Dedifferentiated amniotic fluid mesenchymal stem cell (primary cell): Measurements from ENCODE around the gene TMEM247.
A peak's percentile ranks its signal among the peaks of the same experiment; 100 is the strongest.
"Not testable (repeated sequence)": the region's sequence is repeated elsewhere in the genome, so short reads cannot be mapped to it uniquely, and the experiment has no call there.

ENCODE experiments used
- DNase-seq: peaks from one replicate; pipeline ENCODE4 v3.0.0-alpha.2; 2016; ENCODE audit errors: extremely low spot score

TMEM247 gene

DNA sequence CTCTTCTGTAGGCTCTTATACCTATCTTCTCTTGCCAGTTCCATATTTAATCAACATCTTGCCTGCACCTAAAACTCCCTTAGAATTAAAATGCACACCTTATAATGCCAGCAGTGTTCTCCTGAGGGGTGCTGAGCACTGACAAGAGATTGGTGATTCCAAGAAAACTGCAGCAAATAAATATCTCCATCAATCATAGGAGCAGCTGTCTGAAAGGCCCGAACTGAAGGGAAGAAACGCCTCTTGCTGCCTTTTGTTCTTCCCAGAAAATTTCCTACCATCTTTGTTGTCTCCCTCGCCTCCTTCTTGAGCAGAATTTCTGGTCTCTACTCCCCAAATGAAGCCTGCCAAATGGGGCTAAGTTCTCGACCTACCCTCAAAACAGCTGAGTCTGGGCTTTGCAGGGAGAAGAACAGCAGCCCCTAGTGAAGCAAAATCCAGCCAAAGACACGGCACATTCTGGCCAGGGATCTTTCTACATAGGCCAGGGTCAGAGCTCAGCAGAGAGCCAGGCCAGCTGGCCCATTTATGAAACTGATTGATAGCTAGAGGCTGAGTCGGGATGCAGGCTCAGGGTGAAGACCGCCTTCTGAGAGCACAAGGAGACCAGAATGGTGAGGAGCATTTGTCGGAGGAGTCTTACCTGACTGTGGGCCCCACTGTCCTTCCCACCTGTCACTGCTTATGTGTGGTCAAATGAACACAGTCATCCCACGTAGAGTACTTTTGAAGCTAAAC is 20.4 kb upstream of the TMEM247 start:
- no peak for DNase-seq

DNA sequence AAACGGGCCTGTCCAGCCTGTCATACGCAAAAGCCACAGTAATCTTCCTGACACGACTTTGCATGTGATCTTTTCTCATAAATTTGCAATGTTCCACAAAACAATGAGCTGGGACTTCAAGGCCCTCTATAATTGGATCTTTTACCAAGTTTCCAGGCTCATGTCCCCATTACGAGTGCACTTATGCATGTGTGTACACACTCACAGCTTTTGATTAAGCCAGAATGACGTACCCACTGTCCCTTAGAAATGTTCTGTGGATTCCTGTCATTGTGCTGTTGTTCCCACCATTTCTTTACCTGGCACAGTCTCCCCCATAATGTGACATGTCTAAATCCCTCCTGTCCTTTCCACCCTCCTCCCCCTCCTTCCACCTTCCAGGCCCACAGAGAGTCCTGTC is 19.7 kb upstream of the TMEM247 start:
- DNase-seq: no peak

DNA sequence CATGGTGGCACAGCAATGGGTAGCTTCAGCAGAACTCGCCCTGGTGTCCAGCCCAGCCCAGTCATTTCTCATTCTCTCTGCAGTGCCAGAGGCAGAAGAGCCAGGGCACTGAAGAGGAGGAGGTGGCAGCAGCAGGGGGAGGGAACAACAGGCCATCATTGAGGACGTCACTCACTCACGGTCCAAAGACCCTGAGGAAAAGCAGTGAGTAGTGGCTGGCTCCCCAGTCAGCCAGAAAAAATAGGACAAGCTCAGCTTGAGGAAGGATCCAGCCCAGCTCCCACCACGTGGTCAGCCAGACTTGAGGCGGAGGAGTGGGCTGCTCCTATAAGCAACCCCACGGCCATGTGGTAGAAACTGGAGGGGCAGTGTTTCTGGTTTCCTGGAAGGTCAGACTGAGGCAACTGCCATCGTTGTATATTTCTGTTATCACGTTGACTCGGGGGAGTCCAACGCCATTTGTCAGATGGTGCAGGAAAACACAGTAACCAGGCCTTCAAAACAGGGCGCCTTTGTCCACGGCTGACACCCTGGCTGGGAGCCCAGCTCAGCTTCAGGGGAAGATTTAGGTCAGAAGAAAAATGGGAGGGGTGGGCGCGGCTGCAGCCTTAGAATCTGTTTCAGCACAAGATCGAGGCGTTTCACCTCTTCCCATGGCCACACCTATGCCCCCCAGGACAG is 19.0 kb upstream of the TMEM247 start:
- no peak for DNase-seq

DNA sequence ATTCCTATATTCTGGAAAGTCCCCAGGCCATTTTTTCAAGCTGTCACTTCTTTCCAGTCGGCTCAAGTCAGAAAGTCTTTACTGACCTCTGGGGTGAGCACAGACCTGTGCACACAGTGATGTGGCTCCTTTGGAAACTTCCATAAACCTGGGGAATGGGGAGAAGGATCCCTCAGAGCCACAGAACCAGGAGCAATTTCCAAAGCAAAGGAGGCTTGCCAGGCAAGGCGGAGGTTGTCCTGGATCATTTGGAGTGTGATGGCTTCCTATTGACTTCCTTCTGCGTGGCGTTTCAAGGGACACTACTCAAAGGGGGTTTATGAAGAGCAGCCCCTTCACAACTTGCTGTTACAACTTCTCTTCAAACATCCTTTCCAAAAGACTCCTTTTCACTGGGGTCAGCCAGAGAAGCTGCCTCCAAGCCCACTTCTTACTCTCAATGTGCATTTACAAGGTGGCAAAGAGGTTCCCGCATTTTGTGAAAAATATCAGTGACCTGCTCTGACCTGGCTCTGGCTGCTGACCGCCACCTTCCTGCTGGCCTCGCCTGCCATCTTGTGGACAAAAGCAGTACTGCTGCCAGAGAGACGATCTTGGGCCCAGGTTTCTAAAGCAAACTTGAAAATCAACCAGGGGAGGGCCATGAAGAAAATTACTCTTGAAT is 18.2 kb upstream of the TMEM247 start:
- peak; percentile 54 for DNase-seq

DNA sequence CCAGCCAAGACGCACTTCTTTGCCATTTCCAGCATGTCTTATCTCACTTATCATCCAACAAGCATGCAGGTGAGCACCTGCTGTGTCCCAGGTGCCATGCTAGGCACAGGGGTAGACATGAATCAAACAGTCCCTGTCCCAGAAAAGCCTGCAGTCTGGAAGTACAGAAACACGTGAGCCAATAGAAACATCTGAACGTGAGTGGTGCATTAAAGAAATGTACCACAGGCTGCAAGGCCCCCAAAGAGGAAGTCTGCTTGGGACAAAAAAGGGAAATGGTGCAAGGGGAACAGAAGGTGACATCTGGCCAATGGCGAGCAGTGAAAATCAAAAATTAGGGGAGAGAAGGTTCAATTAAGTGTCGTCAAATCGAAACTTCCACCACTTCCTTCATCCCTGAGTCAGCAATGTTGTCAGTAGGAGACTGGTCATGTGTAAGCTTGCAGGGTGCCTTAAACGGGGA is 17.6 kb upstream of the TMEM247 start:
- no peak for DNase-seq

DNA sequence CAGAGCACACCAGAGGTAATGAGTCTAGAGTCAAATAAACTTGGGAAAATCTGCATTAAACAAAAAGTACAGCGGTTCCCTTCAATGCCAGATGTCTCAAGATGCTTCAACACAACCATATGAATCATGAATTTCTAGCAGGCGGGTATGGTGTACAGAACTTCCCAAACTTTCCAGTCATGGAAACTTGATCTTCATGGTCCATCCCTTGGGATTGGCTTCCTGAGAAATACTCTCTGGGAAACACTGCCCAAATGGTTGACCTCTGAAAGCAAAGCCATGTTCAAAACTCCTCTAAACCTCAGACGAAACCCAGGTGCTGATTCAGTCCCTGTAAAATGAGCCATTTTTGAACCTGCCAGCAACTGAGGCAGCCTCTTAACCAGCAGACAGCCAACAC is 16.4 kb upstream of the TMEM247 start:
- peak; percentile 20 for DNase-seq

DNA sequence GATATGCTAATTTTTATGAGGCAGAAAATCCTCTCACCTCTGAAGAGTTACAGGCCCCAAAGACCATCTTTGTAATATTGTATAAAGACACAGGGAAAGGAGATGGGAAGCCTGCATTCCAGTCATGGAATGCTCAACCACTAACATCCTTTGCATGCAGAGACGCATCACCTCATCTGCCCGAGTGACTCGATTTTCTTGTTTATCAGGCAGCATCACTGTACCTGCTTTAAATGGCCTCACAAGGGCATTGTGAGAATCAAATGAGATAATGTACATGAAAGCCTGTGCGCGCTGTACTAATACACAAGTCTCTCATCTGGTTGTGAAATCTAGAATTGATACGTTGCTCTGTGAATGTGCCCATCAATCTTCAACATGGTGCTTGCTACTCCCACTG is 10.2 kb upstream of the TMEM247 start:
- DNase-seq: no peak

DNA sequence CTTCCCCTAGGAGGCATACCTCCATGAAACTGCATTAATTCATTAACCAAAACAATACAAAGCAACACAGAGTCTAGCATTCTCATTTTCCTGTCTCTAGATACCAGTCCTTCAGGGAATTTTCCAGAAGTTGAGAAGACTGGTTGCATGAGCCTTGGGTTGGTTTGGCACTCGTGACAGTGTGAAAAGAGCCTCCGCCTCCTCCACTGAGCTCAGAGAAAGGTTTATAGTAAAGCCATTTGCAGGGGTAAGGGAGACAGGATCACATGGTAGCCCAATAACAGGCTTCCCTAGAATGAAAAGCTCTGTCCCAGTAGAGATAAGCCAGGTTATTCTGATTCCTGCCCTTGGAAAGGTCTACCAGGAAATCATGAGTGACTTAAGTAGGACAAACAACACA is 9.7 kb upstream of the TMEM247 start:
- DNase-seq: no peak

DNA sequence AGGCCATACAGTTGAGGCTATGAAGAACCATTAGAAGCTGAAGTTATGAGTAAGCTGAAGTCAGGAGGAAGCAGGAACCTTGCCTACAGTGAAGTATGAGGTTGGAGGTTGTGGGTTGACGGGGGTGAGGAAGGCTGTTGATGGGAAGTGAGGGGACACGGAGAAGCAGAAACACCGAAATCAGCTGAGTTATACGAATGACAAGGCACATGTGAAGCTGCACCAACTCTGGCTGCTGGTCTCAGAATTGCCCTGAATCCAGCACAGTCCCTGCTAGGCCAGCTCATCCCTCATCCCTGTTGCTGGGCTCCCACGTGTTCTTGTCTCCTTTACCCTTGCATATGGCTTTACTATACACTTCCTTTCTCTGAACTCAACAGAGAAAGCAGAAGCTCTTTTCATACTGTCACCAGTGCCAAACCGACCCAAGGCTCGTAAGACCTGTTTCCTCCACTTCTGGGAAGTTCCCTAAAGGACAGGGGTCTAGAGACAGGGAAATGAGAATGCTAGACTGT is 9.2 kb upstream of the TMEM247 start:
- no peak for DNase-seq

DNA sequence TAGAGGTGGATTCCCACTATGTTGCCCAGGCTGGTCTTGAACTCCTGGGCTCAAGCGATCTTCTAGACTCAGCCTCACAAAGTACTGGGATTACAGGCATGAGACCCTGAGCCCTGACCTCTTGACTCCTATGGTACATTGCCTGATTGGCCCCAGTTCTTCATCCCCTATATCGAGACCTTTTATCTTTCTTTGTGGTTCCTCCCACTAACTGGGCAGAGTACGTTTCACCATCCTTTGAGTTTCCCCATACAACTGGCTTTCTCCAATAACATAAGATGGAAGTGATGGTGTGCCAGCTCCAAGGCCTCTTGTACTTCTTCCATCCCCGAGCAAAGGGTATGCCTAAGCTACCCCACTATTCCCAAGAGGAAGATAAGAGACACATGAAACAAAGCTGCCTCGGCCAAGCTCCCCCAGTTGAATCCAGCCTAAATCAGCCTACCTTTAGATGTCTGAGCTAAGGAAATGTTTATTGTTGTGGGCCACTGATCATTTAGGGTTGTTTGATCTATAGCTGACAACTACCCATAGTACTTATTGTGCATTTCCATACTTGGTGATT is 8.3 kb upstream of the TMEM247 start:
- DNase-seq: no peak

DNA sequence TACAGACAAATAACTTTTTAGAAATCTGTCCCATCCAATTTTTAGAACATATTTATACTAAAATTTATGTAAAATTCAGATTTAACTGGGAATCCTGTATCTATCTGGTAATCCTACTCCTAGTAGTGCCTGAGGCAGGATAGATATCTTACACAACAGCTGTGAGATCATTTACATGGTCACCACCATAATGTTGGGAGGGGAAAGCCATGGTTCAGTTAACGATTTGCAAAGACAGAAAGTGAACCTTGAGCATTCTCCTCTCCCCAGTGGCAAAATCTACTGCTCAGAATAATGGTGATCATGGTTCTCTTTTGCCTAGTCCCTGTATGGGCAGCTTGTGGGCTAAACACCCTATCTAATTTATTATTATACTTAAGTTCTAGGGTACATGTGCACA is 7.7 kb upstream of the TMEM247 start:
- no peak for DNase-seq

DNA sequence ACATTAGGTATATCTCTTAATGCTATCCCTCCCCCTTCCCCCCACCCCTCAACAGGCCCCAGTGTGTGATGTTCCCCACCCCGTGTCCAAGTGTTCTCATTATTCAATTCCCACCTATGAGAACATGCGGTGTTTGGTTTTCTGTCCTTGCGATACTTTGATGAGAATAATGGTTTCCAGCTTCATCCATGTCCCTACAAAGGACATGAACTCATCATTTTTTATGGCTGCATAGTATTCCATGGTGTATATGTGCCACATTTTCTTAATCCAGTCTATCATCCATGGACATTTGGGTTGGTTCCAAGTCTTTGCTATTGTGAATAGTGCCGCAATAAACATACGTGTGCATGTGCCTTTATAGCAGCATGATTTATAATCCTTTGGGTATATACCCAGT is 7.2 kb upstream of the TMEM247 start:
- not testable (repeated sequence) for DNase-seq

DNA sequence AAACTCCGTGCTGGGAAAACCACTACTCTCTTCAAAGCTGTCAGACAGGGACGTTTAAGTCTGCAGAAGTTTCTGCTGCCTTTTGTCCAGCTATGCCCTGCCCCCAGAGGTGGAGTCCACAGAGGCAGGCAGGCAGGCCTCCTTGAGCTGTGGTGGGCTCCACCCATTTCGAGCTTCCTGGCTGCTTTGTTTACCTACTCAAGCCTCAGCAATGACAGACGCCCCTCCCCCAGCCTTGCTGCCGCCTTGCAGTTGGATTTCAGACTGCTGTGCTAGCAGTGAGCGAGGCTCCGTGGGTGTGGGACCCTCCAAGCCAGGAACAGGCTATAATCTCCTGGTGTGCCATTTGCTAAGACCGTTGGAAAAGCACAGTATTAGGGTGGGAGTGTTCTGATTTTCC is 1.9 kb upstream of the TMEM247 start:
- not testable (repeated sequence) for DNase-seq

DNA sequence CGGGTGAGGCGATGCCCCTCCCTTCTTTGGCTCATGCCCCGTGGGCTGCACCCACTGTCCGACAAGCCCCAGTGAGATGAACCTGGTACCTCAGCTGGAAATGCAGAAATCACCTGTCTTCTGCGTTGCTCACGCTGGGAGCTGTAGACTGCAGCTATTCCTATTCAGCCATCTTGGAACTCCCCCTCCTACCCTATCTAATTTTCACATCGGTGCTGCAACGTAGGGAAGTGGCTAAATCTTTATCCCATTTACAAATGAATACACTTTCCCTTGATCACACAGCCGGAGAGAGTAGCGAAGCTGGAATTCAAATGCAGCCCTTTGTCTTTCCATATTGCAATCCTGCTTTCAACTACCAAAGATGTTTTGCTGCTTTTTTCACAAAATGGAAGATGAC is 1.4 kb upstream of the TMEM247 start:
- DNase-seq: no peak

DNA sequence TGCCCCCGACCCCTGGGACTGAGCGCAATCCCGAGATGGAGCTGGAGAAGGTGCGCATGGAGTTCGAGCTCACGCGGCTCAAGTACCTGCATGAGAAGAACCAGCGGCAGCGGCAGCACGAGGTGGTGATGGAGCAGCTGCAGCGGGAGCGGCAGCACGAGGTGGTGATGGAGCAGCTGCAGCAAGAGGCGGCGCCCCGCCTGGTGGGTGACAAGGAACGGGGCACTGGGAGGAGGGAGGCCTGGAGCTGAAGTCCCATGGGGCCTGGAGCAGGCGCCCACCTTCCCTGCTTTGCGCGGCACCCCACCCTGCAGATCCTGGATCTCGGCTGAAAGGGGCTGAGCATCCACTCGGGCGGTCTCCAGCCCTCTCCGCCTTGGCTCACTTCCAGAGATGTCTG is 1.2 kb downstream of the TMEM247 start:
- no peak for DNase-seq

DNA sequence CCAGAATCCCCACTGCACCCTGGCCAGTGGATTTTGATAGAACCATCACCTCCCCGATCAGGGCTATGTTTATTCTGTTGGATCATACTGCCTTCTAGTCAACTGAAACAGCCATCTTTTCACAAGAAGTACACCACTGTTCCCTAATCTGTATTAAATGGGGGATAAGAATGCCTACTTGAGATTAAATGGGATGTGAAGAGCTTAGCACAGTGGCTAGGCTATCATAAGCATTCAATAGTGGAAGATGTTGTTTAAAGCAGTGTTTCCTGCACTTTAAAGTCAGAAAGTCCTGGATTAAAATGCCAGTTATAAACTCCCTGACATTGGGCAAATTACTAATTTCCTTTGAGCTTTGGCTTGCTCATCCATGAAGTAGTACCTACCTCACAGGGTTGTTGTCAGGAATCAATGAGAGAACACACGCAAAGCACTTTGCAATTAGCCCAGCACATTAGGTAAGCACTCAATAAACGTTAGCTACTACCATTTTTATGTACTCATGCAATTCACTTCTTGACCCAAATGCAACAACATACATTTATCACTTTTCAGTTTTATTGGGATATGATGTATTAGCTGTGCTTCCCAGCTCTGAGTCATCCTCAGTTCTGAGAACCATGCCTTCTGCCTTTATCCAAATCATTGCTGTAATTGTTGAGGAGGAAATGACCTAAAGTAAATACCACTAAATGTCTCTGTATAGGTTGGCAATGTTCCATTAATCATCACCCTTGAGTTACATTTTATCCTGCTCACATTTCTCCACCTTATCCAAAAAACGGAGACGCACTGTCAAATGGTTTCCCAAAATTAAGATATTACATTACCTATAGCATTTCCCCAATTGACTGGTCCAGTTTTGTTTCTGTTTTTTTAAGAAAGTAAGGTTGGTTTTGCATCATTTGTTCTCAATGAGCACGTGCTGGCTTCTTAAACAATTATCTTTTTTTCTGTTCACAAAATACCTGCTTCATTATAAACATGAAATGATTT is 2.1 kb downstream of the TMEM247 start:
- no peak for DNase-seq

DNA sequence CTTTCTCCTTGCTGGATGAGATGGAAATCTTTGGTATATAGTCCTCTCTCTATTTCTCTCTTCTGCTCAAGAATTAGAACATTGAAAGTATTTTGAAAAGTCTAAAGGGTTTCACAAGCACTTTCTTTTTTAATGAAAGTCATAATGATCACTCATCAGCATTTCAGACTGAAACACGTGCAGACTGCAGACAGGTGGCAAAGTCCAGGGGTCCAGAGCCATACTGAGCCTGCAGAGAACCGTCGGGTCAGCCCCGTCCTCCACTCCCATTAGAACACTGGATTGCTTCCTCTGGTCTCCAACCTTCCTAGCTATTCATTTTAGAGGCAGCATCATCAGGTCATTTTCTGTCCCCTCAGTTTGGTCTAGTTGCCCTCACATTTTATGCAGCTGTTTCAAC is 3.1 kb downstream of the TMEM247 start:
- no peak for DNase-seq

DNA sequence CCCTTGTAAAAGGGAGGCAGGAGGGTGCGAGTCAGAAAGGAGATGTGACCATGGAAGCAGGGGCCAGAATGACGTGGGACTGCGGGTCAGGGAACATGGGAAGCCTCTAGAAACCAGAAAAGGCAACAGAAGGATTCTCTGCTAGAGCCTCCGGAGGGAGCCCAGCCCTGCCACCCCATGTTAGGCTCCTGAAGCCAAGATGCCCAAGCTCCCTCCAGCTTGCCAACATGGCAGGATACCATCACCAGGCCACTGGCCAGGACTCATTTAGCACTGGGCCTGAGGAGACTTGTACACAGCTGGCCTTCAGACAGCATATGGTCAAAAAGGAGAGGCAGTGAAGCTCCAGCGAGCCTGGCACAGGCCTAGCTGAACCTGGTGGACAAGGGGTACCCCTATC is 5.6 kb downstream of the TMEM247 start:
- no peak for DNase-seq

DNA sequence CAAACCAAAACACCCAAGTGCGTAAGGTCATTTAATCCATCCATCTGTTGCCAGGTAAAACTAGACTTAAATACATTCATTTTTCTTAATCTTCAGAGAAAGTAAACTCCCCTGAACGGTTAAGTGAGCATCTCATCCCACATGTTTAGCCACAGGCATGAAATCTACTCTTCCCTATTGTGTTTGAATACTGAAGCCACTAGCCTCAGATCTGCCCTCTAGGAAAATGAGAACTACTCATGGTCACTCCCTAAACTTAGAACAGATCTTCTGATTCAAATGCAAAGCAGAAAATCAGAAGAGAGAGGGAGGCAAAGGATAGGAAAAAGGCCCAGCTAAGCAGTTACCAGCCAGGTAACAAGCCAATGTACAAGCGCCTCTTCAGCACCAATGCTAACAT is 7.1 kb downstream of the TMEM247 start:
- no peak for DNase-seq

DNA sequence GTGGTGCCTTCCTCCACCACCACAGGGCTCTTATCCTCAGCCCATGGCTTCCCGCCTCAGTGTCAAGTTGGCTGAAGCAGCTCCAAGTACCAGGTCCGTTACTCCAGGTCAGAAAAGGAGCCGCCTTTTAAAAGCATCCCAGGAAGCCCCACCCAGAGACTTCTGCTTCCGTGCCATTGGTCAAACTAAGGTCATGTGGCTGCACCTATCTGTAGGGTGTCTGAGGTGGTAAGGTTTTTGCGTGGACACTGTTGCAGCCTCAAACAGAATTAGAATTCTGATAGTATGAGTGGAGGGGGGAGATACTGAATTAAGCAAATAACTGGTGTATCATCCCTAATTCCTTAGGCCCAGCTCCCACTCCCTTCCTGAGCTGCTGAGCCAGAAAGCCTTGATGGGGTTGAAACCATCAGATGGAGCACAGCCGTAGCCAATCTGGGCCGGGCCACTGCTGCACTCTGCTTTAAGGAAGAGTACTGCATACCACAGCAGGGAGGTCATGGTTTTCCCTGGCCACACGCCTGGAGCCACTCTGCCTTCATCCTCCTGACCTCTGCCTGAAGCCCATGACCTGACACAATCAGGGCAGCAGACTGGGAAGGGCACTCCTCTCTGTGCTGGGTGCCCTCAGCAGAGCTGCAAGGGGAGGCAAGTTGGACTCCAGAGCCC is 8.4 kb downstream of the TMEM247 start:
- DNase-seq: peak; percentile 50

DNA sequence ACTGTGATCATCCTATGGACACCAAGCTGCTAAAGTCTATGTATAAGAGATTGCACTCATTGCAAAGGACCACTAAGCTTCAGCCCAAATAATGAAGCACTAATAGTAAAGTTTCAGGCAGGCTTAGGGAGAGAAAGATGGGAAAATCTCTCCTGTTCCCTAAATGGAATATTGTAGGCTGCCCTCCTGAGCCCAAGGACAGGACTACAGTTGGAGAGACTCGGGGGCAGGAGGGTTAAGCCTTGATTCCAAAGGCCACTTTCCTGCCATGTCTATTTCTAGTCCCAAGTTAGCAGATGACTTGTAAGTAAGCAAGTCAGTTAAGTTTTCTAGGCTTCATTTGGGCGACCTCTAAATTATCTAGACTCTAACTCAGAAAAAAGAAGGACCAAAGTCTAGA is 9.0 kb downstream of the TMEM247 start:
- DNase-seq: no peak
